ENCODE results near the gene ANXA4.

Gene ANXA4

GRCh38 chr2:69741575-69742321 is at the start of gene ANXA4:
Gene ANXA4, plus strand, starts transcription at chr2:69742134. Its CDS starts 39,432 bp downstream, at chr2:69781566.
- no peaks in the 10 kb centered on the region for H3K9me3 ChIP-seq (ENCODE audit: control insufficient read depth in 1 of 2, low read length in 2 of 2)
- no peaks in the 10 kb centered on the region for H3K27me3 ChIP-seq (ENCODE audit: low read depth, low read length)
- H3K36me3 ChIP-seq (ENCODE audit: control insufficient read depth in 1 of 2, insufficient read depth in 2 of 2, low read length in 2 of 2) = no peaks in the 10 kb centered on the region
- H3K27ac ChIP-seq (ENCODE audit: low read length) = peak within 1 kb of the TSS; percentile 92
- peak within 1 kb of the TSS; percentile 66 to 97 for H3K4me3 ChIP-seq (ENCODE audit: low read depth in 1 of 2, low read length in 2 of 2)
- peaks cover 5 to 15% of the 10 kb centered on the region in 2 donors for H3K4me1 ChIP-seq (ENCODE audit: control insufficient read depth in 1 of 2, insufficient read depth in 2 of 2, low read length in 2 of 2)

GRCh38 chr2:69692424-69692823 is 49.5 kb upstream of the ANXA4 start:
- peaks cover 0 to 15% of the 10 kb centered on the region in 2 donors for H3K4me1 ChIP-seq (ENCODE audit: control insufficient read depth in 1 of 2, insufficient read depth in 2 of 2, low read length in 2 of 2)
- no peak overlapping the region for H3K27ac ChIP-seq (ENCODE audit: low read length)

GRCh38 chr2:69693059-69693774 is 48.7 kb upstream of the ANXA4 start:
- Histone ChIP-seq H3K27ac (ENCODE audit: low read length) (no peak overlapping the region), H3K36me3 (ENCODE audit: control insufficient read depth in 1 of 2, insufficient read depth in 2 of 2, low read length in 2 of 2) (no peaks in the 10 kb centered on the region), H3K4me1 (ENCODE audit: control insufficient read depth in 1 of 2, insufficient read depth in 2 of 2, low read length in 2 of 2) (peaks cover 0 to 15% of the 10 kb centered on the region in 2 donors), H3K27me3 (ENCODE audit: low read depth, low read length) (no peaks in the 10 kb centered on the region), H3K4me3 (ENCODE audit: low read depth in 1 of 2, low read length in 2 of 2) (no peak overlapping the region), H3K9me3 (ENCODE audit: control insufficient read depth in 1 of 2, low read length in 2 of 2) (no peaks in the 10 kb centered on the region)

More at GRCh38 chr2:69692424-69692823, 49.5 kb upstream of the ANXA4 start:
- H3K9me3 ChIP-seq (ENCODE audit: control insufficient read depth in 1 of 2, low read length in 2 of 2) = no peaks in the 10 kb centered on the region
- H3K4me3 ChIP-seq (ENCODE audit: low read depth in 1 of 2, low read length in 2 of 2) = no peak overlapping the region
- no peaks in the 10 kb centered on the region for H3K36me3 ChIP-seq (ENCODE audit: control insufficient read depth in 1 of 2, insufficient read depth in 2 of 2, low read length in 2 of 2)
- no peaks in the 10 kb centered on the region for H3K27me3 ChIP-seq (ENCODE audit: low read depth, low read length)

GRCh38 chr2:69693775-69694450 is 48.0 kb upstream of the ANXA4 start:
- Histone ChIP-seq H3K27me3 (ENCODE audit: low read depth, low read length) (no peaks in the 10 kb centered on the region), H3K4me1 (ENCODE audit: control insufficient read depth in 1 of 2, insufficient read depth in 2 of 2, low read length in 2 of 2) (peaks cover 0 to 15% of the 10 kb centered on the region in 2 donors), H3K9me3 (ENCODE audit: control insufficient read depth in 1 of 2, low read length in 2 of 2) (no peaks in the 10 kb centered on the region), H3K4me3 (ENCODE audit: low read depth in 1 of 2, low read length in 2 of 2) (no peak overlapping the region), H3K36me3 (ENCODE audit: control insufficient read depth in 1 of 2, insufficient read depth in 2 of 2, low read length in 2 of 2) (no peaks in the 10 kb centered on the region), H3K27ac (ENCODE audit: low read length) (no peak overlapping the region)

GRCh38 chr2:69694894-69695849 is 46.8 kb upstream of the ANXA4 start:
- H3K27me3 ChIP-seq (ENCODE audit: low read depth, low read length) = no peaks in the 10 kb centered on the region
- peak overlapping the region; percentile 40 for H3K27ac ChIP-seq (ENCODE audit: low read length)
- H3K4me3 ChIP-seq (ENCODE audit: low read depth in 1 of 2, low read length in 2 of 2) = no peak overlapping the region
- H3K9me3 ChIP-seq (ENCODE audit: control insufficient read depth in 1 of 2, low read length in 2 of 2) = no peaks in the 10 kb centered on the region
- no peaks in the 10 kb centered on the region for H3K36me3 ChIP-seq (ENCODE audit: control insufficient read depth in 1 of 2, insufficient read depth in 2 of 2, low read length in 2 of 2)
- H3K4me1 ChIP-seq (ENCODE audit: control insufficient read depth in 1 of 2, insufficient read depth in 2 of 2, low read length in 2 of 2) = peaks cover 0 to 15% of the 10 kb centered on the region in 2 donors

- Histone ChIP-seq H3K9me3 (ENCODE audit: control insufficient read depth in 1 of 2, low read length in 2 of 2) (no peaks in the 10 kb centered on the region), H3K27ac (ENCODE audit: low read length) (no peak overlapping the region), H3K36me3 (ENCODE audit: control insufficient read depth in 1 of 2, insufficient read depth in 2 of 2, low read length in 2 of 2) (no peaks in the 10 kb centered on the region), H3K4me1 (ENCODE audit: control insufficient read depth in 1 of 2, insufficient read depth in 2 of 2, low read length in 2 of 2) (peaks cover 0 to 15% of the 10 kb centered on the region in 2 donors), H3K27me3 (ENCODE audit: low read depth, low read length) (no peaks in the 10 kb centered on the region), H3K4me3 (ENCODE audit: low read depth in 1 of 2, low read length in 2 of 2) (no peak overlapping the region)
Measured at GRCh38 chr2:69695850-69696216, 46.1 kb upstream of the ANXA4 start.

GRCh38 chr2:69700381-69700780 is 41.6 kb upstream of the ANXA4 start:
- H3K4me1 ChIP-seq (ENCODE audit: control insufficient read depth in 1 of 2, insufficient read depth in 2 of 2, low read length in 2 of 2) = peaks cover 0 to under 1% of the 10 kb centered on the region in 2 donors
- H3K27me3 ChIP-seq (ENCODE audit: low read depth, low read length) = no peaks in the 10 kb centered on the region
- H3K27ac ChIP-seq (ENCODE audit: low read length) = no peak overlapping the region
- H3K4me3 ChIP-seq (ENCODE audit: low read depth in 1 of 2, low read length in 2 of 2) = no peak overlapping the region
- no peaks in the 10 kb centered on the region for H3K36me3 ChIP-seq (ENCODE audit: control insufficient read depth in 1 of 2, insufficient read depth in 2 of 2, low read length in 2 of 2)
- H3K9me3 ChIP-seq (ENCODE audit: control insufficient read depth in 1 of 2, low read length in 2 of 2) = no peaks in the 10 kb centered on the region

GRCh38 chr2:69701100-69701945 is 40.6 kb upstream of the ANXA4 start:
- Histone ChIP-seq H3K9me3 (ENCODE audit: control insufficient read depth in 1 of 2, low read length in 2 of 2) (no peaks in the 10 kb centered on the region), H3K27me3 (ENCODE audit: low read depth, low read length) (no peaks in the 10 kb centered on the region), H3K4me1 (ENCODE audit: control insufficient read depth in 1 of 2, insufficient read depth in 2 of 2, low read length in 2 of 2) (no peaks in the 10 kb centered on the region), H3K36me3 (ENCODE audit: control insufficient read depth in 1 of 2, insufficient read depth in 2 of 2, low read length in 2 of 2) (no peaks in the 10 kb centered on the region), H3K27ac (ENCODE audit: low read length) (no peak overlapping the region), H3K4me3 (ENCODE audit: low read depth in 1 of 2, low read length in 2 of 2) (no peak overlapping the region)

GRCh38 chr2:69703189-69703588 is 38.7 kb upstream of the ANXA4 start:
- Histone ChIP-seq H3K9me3 (ENCODE audit: control insufficient read depth in 1 of 2, low read length in 2 of 2) (no peaks in the 10 kb centered on the region), H3K4me3 (ENCODE audit: low read depth in 1 of 2, low read length in 2 of 2) (no peak overlapping the region), H3K36me3 (ENCODE audit: control insufficient read depth in 1 of 2, insufficient read depth in 2 of 2, low read length in 2 of 2) (no peaks in the 10 kb centered on the region), H3K27ac (ENCODE audit: low read length) (no peak overlapping the region), H3K4me1 (ENCODE audit: control insufficient read depth in 1 of 2, insufficient read depth in 2 of 2, low read length in 2 of 2) (no peaks in the 10 kb centered on the region), H3K27me3 (ENCODE audit: low read depth, low read length) (no peaks in the 10 kb centered on the region)

- H3K4me3 ChIP-seq (ENCODE audit: low read depth in 1 of 2, low read length in 2 of 2) = no peak overlapping the region
- H3K36me3 ChIP-seq (ENCODE audit: control insufficient read depth in 1 of 2, insufficient read depth in 2 of 2, low read length in 2 of 2) = no peaks in the 10 kb centered on the region
Measured at GRCh38 chr2:69704446-69704845, 37.5 kb upstream of the ANXA4 start.

More at GRCh38 chr2:69704446-69704845, 37.5 kb upstream of the ANXA4 start:
- Histone ChIP-seq H3K27ac (ENCODE audit: low read length) (no peak overlapping the region), H3K27me3 (ENCODE audit: low read depth, low read length) (no peaks in the 10 kb centered on the region), H3K4me1 (ENCODE audit: control insufficient read depth in 1 of 2, insufficient read depth in 2 of 2, low read length in 2 of 2) (no peaks in the 10 kb centered on the region), H3K9me3 (ENCODE audit: control insufficient read depth in 1 of 2, low read length in 2 of 2) (no peaks in the 10 kb centered on the region)

Measured in muscle layer of duodenum (tissue), 2 donors.